ENCODE measurements around the gene CSGALNACT2.

DNA sequence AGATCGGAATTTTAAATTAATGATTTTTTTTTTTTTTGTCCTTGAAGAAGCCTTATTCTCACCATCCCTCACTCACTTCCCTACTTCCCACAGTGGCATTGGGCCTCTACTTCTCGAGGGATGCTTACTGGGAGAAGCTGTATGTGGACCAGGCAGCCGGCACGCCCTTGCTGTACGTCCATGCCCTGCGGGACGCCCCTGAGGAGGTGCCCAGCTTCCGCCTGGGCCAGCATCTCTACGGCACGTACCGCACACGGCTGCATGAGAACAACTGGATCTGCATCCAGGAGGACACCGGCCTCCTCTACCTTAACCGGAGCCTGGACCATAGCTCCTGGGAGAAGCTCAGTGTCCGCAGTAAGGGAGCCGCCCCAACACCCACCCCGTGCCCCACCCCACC is 37.9 kb upstream of the CSGALNACT2 start:
- TF ChIP-seq, protein P1, sequence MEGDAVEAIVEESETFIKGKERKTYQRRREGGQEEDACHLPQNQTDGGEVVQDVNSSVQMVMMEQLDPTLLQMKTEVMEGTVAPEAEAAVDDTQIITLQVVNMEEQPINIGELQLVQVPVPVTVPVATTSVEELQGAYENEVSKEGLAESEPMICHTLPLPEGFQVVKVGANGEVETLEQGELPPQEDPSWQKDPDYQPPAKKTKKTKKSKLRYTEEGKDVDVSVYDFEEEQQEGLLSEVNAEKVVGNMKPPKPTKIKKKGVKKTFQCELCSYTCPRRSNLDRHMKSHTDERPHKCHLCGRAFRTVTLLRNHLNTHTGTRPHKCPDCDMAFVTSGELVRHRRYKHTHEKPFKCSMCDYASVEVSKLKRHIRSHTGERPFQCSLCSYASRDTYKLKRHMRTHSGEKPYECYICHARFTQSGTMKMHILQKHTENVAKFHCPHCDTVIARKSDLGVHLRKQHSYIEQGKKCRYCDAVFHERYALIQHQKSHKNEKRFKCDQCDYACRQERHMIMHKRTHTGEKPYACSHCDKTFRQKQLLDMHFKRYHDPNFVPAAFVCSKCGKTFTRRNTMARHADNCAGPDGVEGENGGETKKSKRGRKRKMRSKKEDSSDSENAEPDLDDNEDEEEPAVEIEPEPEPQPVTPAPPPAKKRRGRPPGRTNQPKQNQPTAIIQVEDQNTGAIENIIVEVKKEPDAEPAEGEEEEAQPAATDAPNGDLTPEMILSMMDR (IDR thresholded peaks at IDR 0.05): no peak
- TF ChIP-seq POLR2AphosphoS5 (IDR thresholded peaks at IDR 0.05; ENCODE audit: low read depth, low read length): no peak
- TF ChIP-seq, protein P2, sequence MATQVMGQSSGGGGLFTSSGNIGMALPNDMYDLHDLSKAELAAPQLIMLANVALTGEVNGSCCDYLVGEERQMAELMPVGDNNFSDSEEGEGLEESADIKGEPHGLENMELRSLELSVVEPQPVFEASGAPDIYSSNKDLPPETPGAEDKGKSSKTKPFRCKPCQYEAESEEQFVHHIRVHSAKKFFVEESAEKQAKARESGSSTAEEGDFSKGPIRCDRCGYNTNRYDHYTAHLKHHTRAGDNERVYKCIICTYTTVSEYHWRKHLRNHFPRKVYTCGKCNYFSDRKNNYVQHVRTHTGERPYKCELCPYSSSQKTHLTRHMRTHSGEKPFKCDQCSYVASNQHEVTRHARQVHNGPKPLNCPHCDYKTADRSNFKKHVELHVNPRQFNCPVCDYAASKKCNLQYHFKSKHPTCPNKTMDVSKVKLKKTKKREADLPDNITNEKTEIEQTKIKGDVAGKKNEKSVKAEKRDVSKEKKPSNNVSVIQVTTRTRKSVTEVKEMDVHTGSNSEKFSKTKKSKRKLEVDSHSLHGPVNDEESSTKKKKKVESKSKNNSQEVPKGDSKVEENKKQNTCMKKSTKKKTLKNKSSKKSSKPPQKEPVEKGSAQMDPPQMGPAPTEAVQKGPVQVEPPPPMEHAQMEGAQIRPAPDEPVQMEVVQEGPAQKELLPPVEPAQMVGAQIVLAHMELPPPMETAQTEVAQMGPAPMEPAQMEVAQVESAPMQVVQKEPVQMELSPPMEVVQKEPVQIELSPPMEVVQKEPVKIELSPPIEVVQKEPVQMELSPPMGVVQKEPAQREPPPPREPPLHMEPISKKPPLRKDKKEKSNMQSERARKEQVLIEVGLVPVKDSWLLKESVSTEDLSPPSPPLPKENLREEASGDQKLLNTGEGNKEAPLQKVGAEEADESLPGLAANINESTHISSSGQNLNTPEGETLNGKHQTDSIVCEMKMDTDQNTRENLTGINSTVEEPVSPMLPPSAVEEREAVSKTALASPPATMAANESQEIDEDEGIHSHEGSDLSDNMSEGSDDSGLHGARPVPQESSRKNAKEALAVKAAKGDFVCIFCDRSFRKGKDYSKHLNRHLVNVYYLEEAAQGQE (IDR thresholded peaks at IDR 0.05; ENCODE audit: insufficient read depth in 1 of 2, low read depth in 2 of 2, low read length in 1 of 2): no peak
- TF ChIP-seq TCF7L2 (IDR thresholded peaks at IDR 0.05; ENCODE audit: low read depth, low read length): no peak

Measured in Panc1 (cell line).